GM13977 (cell line): Measurements from ENCODE around the gene ZFPL1.

Experiments
- DNase-seq: peaks from one replicate; pipeline ENCODE4 v3.0.0; 2012; ENCODE audit warnings: low spot score
- CTCF ChIP-seq: IDR thresholded peaks from 2 replicates; pipeline ENCODE4 v1.5.1; 2012; ENCODE audit warnings: mild to moderate bottlenecking, control low read depth; ENCODE audit not compliant: insufficient read depth; ENCODE audit errors: extremely low read depth, missing control alignments
- in situ Hi-C: fragments of 300-500 bp; cut with MboI; formaldehyde crosslinking; loops from one replicate; pipeline ENCODE4 v1.12.0; 2022; ENCODE audit warnings: low sequenced_read_pairs, low pct_unique_long_range_greater_than_20kb, mixed read lengths, inconsistent platforms; ENCODE audit not compliant: unreplicated experiment

Gene ZFPL1

GRCh38 chr11:65121447-65121864 lies 37.4 kb downstream of the ZFPL1 start:
- no peak for DNase-seq
- in situ Hi-C loops = no loop called here
- no peak for TF ChIP-seq CTCF

DNA sequence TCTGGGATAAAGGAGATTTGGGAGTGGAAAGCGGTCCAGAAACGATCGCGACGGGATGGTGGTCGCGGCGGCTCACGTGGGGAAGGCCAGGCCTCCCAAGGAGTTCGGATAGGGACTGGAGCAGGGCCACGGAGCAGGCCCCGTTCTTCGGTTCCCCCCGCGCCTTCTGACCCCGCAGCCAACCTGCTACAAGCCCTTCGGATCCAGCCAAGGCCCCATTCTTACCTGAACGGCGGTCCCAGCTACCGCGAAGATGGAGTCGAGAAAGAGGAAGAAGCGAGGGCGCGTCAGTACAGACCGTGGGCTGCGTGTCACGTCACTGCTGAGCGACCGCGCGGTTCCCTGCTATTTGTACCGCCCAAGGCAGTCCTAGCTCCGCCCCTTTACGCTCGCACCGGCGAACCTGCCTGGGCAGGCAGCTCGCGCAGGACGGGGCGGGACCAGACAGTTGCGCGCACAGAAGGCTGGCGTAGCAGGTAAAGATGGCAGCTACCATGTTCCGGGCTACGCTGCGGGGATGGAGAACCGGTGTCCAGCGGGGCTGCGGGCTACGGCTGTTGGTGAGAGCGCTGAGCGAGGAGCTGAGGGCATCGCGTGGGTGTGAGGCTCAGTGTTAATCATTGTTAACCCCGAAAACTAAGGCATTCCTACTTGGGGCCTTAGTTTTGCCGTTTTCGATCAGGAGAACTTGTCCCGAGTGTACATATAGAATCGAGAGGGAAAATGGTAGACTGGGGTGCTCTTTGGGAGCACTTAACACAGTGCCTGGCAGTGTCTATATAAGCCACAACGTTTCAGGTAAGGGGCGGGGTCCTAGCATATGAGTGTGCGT lies 38.1 kb downstream of the ZFPL1 start, which contains the start of the genes FAU and MRPL49:
Gene FAU, minus strand, starts transcription at position 270 of the 832 bp plus-strand sequence. CDS start 321 bp downstream, outside the sequence.
Gene MRPL49, plus strand, starts transcription at position 457 of the 832 bp plus-strand sequence. Its CDS starts 26 bp downstream, at position 483.
- in situ Hi-C loops = no loop called here
- TF ChIP-seq CTCF = no peak
- DNase-seq = peak; percentile 97

DNA sequence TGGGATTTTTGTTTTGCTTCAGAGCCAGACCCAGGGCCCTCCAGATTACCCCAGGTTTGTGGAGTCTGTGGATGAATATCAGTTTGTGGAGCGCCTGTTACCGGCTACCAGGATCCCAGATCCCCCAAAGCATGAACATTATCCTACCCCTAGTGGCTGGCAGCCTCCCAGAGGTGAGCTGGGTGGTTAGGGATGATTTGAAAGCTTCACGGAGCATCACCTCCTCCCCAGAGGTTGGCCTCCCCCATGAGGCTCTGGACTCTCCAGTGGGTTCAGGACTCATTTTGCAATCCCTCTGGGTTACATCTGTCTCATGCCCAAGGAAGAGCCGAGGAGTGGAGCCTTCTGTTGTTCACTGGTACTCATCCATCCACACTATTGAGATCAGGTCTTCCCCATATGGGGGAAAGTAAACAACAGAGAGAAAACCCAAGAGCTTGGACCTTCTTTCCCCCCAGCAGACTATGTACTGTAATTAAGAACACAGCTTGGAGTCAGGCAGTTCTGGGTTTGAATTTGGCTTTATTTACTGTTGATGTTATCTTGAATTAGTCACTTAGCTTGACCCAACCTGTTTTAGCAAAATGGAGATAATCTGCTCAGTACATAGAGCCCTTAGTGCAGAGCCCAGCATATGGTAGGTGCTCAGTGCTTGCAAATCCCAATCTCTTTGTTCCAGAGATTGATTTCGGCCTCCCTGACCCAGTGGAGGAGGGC lies 40.6 kb downstream of the ZFPL1 start:
- no peak for DNase-seq
- TF ChIP-seq CTCF = no peak
- in situ Hi-C loops = no loop called here

GRCh38 chr11:65125197-65126056 lies 41.4 kb downstream of the ZFPL1 start:
- TF ChIP-seq CTCF = no peak
- no peak for DNase-seq
- in situ Hi-C loops = no loop called here

DNA sequence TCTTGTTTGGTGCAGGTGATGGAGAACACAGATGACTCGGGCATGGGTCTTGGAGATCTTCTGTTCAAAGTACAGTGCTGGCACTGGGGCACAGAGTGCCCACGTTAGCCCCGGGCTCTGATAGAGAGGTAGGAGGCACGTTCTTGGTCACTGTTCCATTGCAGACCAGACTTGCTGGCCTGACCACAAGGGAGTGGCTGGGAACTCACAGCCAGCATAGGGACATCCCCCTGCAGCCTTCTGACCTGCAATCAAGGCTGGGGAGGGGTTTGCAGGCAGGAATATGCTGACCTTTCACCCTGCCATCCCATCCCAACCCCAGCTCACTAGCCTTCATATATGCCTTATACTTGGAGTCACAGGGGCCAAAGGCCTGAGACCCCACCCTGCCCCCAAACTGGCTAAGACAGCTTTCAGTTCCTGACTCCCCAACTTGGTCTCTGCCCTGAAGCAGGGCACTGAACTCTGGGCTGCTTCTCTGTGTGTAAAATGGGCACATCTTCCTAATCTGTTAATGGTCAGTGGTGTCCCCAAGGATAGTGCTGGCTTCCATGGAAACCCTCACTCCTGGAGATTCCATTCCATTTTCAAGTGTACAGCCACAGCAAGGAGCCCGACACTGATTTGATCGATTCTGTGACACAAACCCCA lies 42.7 kb downstream of the ZFPL1 start:
- no peak for DNase-seq
- in situ Hi-C loops = no loop called here
- TF ChIP-seq CTCF = no peak
